Measurements from ENCODE around the gene C16orf96. TPM values are rescaled to one million over a fixed set of nuclear protein-coding genes. Genes with fewer than 3 reads are reported as not detected.

The C16orf96 gene
- total and polyA plus RNA-seq, 2 of the 13 experiments (the other 11 are each of a cell fraction or from before 2014, with no cell fraction given), result 0.03 TPM; not detected in 1

GRCh38 chr16:4599545-4599944 is 43.4 kb downstream of the C16orf96 start:
- H3K4me1 ChIP-seq (ENCODE audit: insufficient read depth, low read length), result peaks cover 26% of the 10 kb centered on the region
- POLR2A ChIA-PET, result no interaction called here
- H3K4me2 ChIP-seq (ENCODE audit: low read depth, low read length), result no peak overlapping the region
- no peak overlapping the region for H3K27ac ChIP-seq (ENCODE audit: extremely low read length, insufficient read depth, low read length)
- peaks cover 6 to 79% of the 10 kb centered on the region in 2 experiments; a peak in 4 of 5 replicates for H3K27me3 ChIP-seq (ENCODE audit: control insufficient read depth in 1 of 2, insufficient read depth in 2 of 2, low read length in 2 of 2)
- intact Hi-C loops (cut with micrococcal nuclease; ENCODE audit: unreplicated experiment) (no loop called here), in situ Hi-C loops (cut with HindIII; ENCODE audit: extremely low pct_ligation_motif_present, low pct_unique_long_range_greater_than_20kb) (no loop called here)
- H3K36me3 ChIP-seq (replicated peaks in 1 of 2; ENCODE audit: control insufficient read depth in 1 of 2, insufficient read depth in 2 of 2, low read length in 2 of 2), result no peaks in the 10 kb centered on the region
- H3K9ac ChIP-seq (ENCODE audit: insufficient read depth, low read depth, low read length), result no peak overlapping the region
- FAIRE-seq (no peak), ATAC-seq (no peak), DNase-seq (ENCODE audit: low spot score) (no peak)
- no peaks in the 10 kb centered on the region for H3K9me3 ChIP-seq (ENCODE audit: low read length)
- H3K4me3 ChIP-seq (replicated peaks in 1 of 3; ENCODE audit: insufficient read depth in 1 of 3, low read depth in 2 of 3, low read length in 3 of 3), result no peak overlapping the region
- H4K20me1 ChIP-seq (ENCODE audit: insufficient read depth, low read length), result no peaks in the 10 kb centered on the region
- CTCF ChIA-PET (ENCODE audit: low intra/inter-chr PET ratio, low total read pairs), result no interaction called here
- 40% methylated on average over 5 of the region's 8 CpGs for WGBS (ENCODE audit: low lambda C conversion rate)
- TF ChIP-seq ZNF629 (CRISPR knock-in tag; conservative IDR thresholded peaks at IDR 0.05) (peak; percentile 66; the same call in 1 of the 2 replicates), CREB3 (CRISPR knock-in tag; IDR thresholded peaks at IDR 0.05) (no peak)
- no peaks in the 10 kb centered on the region for H3K79me2 ChIP-seq (ENCODE audit: insufficient read depth, low read length)
- no peak overlapping the region for H2AFZ ChIP-seq (ENCODE audit: low read length)
- BruUV-seq (replicated peaks), result no TSS peak

- ChIA-PET CTCF (ENCODE audit: low intra/inter-chr PET ratio, low total read pairs) (no interaction called here), POLR2A (no interaction called here)
- Histone ChIP-seq H3K9me3 (ENCODE audit: low read length) (no peaks in the 10 kb centered on the region), H3K36me3 (replicated peaks in 1 of 2; ENCODE audit: control insufficient read depth in 1 of 2, insufficient read depth in 2 of 2, low read length in 2 of 2) (no peaks in the 10 kb centered on the region), H4K20me1 (ENCODE audit: insufficient read depth, low read length) (no peaks in the 10 kb centered on the region), H3K27me3 (ENCODE audit: control insufficient read depth in 1 of 2, insufficient read depth in 2 of 2, low read length in 2 of 2) (peaks cover 4 to 65% of the 10 kb centered on the region in 2 experiments; a peak in 4 of 5 replicates), H3K27ac (ENCODE audit: extremely low read length, insufficient read depth, low read length) (no peak overlapping the region), H2AFZ (ENCODE audit: low read length) (no peak overlapping the region), H3K4me1 (ENCODE audit: insufficient read depth, low read length) (peaks cover 33% of the 10 kb centered on the region), H3K9ac (ENCODE audit: insufficient read depth, low read depth, low read length) (no peak overlapping the region), H3K4me2 (ENCODE audit: low read depth, low read length) (no peak overlapping the region; the same call in 1 of the 2 replicates), H3K79me2 (ENCODE audit: insufficient read depth, low read length) (no peaks in the 10 kb centered on the region), H3K4me3 (replicated peaks in 1 of 3; ENCODE audit: insufficient read depth in 1 of 3, low read depth in 2 of 3, low read length in 3 of 3) (no peak overlapping the region)
- intact Hi-C loops (cut with micrococcal nuclease; ENCODE audit: unreplicated experiment), result no loop called here
- no peak for ATAC-seq
- DNase-seq (ENCODE audit: low spot score), result no peak
- TF ChIP-seq TRIM24 (CRISPR knock-in tag; IDR thresholded peaks at IDR 0.05) (no peak), PATZ1 (CRISPR knock-in tag; IDR thresholded peaks at IDR 0.05) (0 out of 2 replicates have a peak, but pooled peaks have one; percentile 11), ZSCAN25 (CRISPR knock-in tag; IDR thresholded peaks at IDR 0.05) (0 out of 2 replicates have a peak, but pooled peaks have one; percentile 65)
- in situ Hi-C loops (cut with HindIII; ENCODE audit: extremely low pct_ligation_motif_present, low pct_unique_long_range_greater_than_20kb), result no loop called here
- no peak for FAIRE-seq
- BruUV-seq (replicated peaks), result no TSS peak
- 36% methylated on average over 18 of the region's 18 CpGs for WGBS (ENCODE audit: low lambda C conversion rate)
Measured at GRCh38 chr16:4601036-4601863, 45.1 kb downstream of the C16orf96 start.

Data from HepG2 (cell line).